SK-N-SH treated with all-trans-retinoic acid at 6 μM for 48 hours (cell line): ENCODE data around the gene MRPS33.

Experiments
- ATAC-seq: fragments of 200-7000 bp; cut with Tn5 transposase; 3 replicates; pipeline ENCODE4 v1.9.1; 2020; ENCODE audit warnings: mild to moderate bottlenecking, moderate library complexity
- ARNTL ChIP-seq: fragments of 450-650 bp; formaldehyde crosslinking; IDR thresholded peaks from 2 replicates; pipeline ENCODE4 v1.5.0; 2020; ENCODE audit warnings: low read depth, mild to moderate bottlenecking, moderate library complexity, borderline replicate concordance
- BACH2 ChIP-seq: fragments of 250-450 bp; sonication (Bioruptor Pico); IDR thresholded peaks from 2 replicates; pipeline ENCODE4 v1.9.0; 2021; ENCODE audit warnings: mild to moderate bottlenecking, borderline replicate concordance
- CSDC2 ChIP-seq: fragments of 250-450 bp; sonication (Bioruptor Pico); IDR thresholded peaks from 2 replicates; pipeline ENCODE4 v1.5.0; 2020; ENCODE audit warnings: mild to moderate bottlenecking, moderate library complexity
- CSRNP3 ChIP-seq: fragments of 250-450 bp; sonication (Bioruptor Pico); IDR thresholded peaks from 2 replicates; pipeline ENCODE4 v1.5.1; 2021; ENCODE audit warnings: mild to moderate bottlenecking, moderate library complexity
- ESRRG ChIP-seq: fragments of 250-450 bp; sonication (Bioruptor Pico); IDR thresholded peaks from 2 replicates; pipeline ENCODE4 v1.6.1; 2021; ENCODE audit warnings: mild to moderate bottlenecking
- GLIS3 ChIP-seq: fragments of 250-450 bp; sonication (Bioruptor Pico); IDR thresholded peaks from 2 replicates; pipeline ENCODE4 v1.5.0; 2020; ENCODE audit warnings: mild to moderate bottlenecking, moderate library complexity
- ISL1 ChIP-seq: fragments of 250-450 bp; sonication (Bioruptor Pico); IDR thresholded peaks from 2 replicates; pipeline ENCODE4 v2.1.2; 2022; ENCODE audit warnings: mild to moderate bottlenecking, moderate library complexity
- OSR1 ChIP-seq: fragments of 250-450 bp; sonication (Bioruptor Pico); IDR thresholded peaks from 2 replicates; pipeline ENCODE4 v1.8.0; 2022; ENCODE audit warnings: moderate library complexity, mild to moderate bottlenecking, inconsistent platforms
- PATZ1 ChIP-seq: fragments of 250-450 bp; sonication (Bioruptor Pico); IDR thresholded peaks from 2 replicates; pipeline ENCODE4 v1.8.0; 2020; ENCODE audit warnings: mild to moderate bottlenecking, moderate library complexity, borderline replicate concordance
- POU6F1 ChIP-seq: fragments of 250-450 bp; sonication (Bioruptor Pico); IDR thresholded peaks from 2 replicates; pipeline ENCODE4 v1.8.0; 2021; ENCODE audit warnings: low read depth, mild to moderate bottlenecking, moderate library complexity, borderline replicate concordance
- PPARA ChIP-seq: fragments of 250-450 bp; sonication (Bioruptor Pico); IDR thresholded peaks from 2 replicates; pipeline ENCODE4 v1.5.0; 2020; ENCODE audit warnings: mild to moderate bottlenecking, borderline replicate concordance
- RARB ChIP-seq: fragments of 250-450 bp; sonication (Bioruptor Pico); IDR thresholded peaks from 2 replicates; pipeline ENCODE4 v1.8.0; 2021; ENCODE audit warnings: mild to moderate bottlenecking, moderate library complexity
- SNAI2 ChIP-seq: fragments of 250-450 bp; sonication (Bioruptor Pico); IDR thresholded peaks from 2 replicates; pipeline ENCODE4 v1.5.0; 2020; ENCODE audit warnings: mild to moderate bottlenecking, moderate library complexity
- TCF4 ChIP-seq: fragments of 250-450 bp; sonication (Bioruptor Pico); IDR thresholded peaks from 2 replicates; pipeline ENCODE4 v1.8.0; 2021; ENCODE audit warnings: mild to moderate bottlenecking, moderate library complexity, borderline replicate concordance
- TOX ChIP-seq: fragments of 250-450 bp; sonication (Bioruptor Pico); IDR thresholded peaks from 2 replicates; pipeline ENCODE4 v1.8.0; 2021; ENCODE audit warnings: mild to moderate bottlenecking, moderate library complexity, borderline replicate concordance
- TSHZ2 ChIP-seq: fragments of 250-450 bp; sonication (Bioruptor Pico); IDR thresholded peaks from 2 replicates; pipeline ENCODE4 v1.5.0; 2020; ENCODE audit warnings: mild to moderate bottlenecking, moderate library complexity
- ZFP30 ChIP-seq: fragments of 450-650 bp; formaldehyde crosslinking; IDR thresholded peaks from 2 replicates; pipeline ENCODE4 v1.5.0; 2022; ENCODE audit warnings: mild to moderate bottlenecking, moderate library complexity
- ZNF565 ChIP-seq: fragments of 450-650 bp; formaldehyde crosslinking; conservative IDR thresholded peaks from 2 replicates; pipeline ENCODE4 v1.5.0; 2020; ENCODE audit warnings: low read depth, mild to moderate bottlenecking, moderate library complexity
- ZNF8 ChIP-seq: fragments of 450-650 bp; formaldehyde crosslinking; IDR thresholded peaks from 2 replicates; pipeline ENCODE4 v1.5.0; 2020; ENCODE audit warnings: mild to moderate bottlenecking, moderate library complexity

The MRPS33 gene

GRCh38 chr7:141011443-141011842 lies 3.3 kb downstream of the MRPS33 start:
- ATAC-seq = no peak

GRCh38 chr7:141003172-141004065 lies 11.3 kb downstream of the MRPS33 start:
- TF ChIP-seq BACH2 (CRISPR knock-in tag) (no peak), TSHZ2 (CRISPR knock-in tag) (no peak), OSR1 (CRISPR knock-in tag) (no peak), CSDC2 (no peak), ZNF565 (CRISPR knock-in tag) (no peak), TCF4 (CRISPR knock-in tag) (no peak), ZFP30 (no peak), TOX (CRISPR knock-in tag) (no peak), GLIS3 (CRISPR knock-in tag) (no peak), ISL1 (CRISPR knock-in tag) (no peak), PPARA (CRISPR knock-in tag) (no peak), PATZ1 (no peak), ESRRG (CRISPR knock-in tag) (no peak)

More at GRCh38 chr7:141011443-141011842, 3.3 kb downstream of the MRPS33 start:
- TF ChIP-seq CSRNP3 (CRISPR knock-in tag) (no peak), PATZ1 (no peak), TSHZ2 (CRISPR knock-in tag) (no peak)

GRCh38 chr7:141001546-141001945 lies 13.2 kb downstream of the MRPS33 start:
- no peak for ATAC-seq
- TF ChIP-seq BACH2 (CRISPR knock-in tag) (no peak), PATZ1 (no peak), OSR1 (CRISPR knock-in tag) (no peak), POU6F1 (no peak), ARNTL (CRISPR knock-in tag) (no peak), SNAI2 (CRISPR knock-in tag) (no peak), ZNF8 (CRISPR knock-in tag) (no peak), RARB (CRISPR knock-in tag) (no peak), CSRNP3 (CRISPR knock-in tag) (no peak), PPARA (CRISPR knock-in tag) (no peak)

More at GRCh38 chr7:141003172-141004065, 11.3 kb downstream of the MRPS33 start:
- ATAC-seq = no peak
